HEK293T (cell line): ENCODE data around the gene PRMT7.

Source experiments
- CTCF ChIA-PET: fragments of 350-600 bp; formaldehyde crosslinking; extraction: SDS; loops from one replicate; lab custom pipeline; 2021; ENCODE audit warnings: antibody characterized with exemption, inconsistent platforms; lab: Yijun Ruan, JAX
- POLR2A ChIA-PET: fragments of 350-600 bp; formaldehyde crosslinking; extraction: SDS; loops from one replicate; lab custom pipeline; 2020; ENCODE audit warnings: antibody characterized with exemption, inconsistent platforms; lab: Yijun Ruan, JAX
- DNase-seq: peaks from one replicate; pipeline ENCODE4 v3.0.0; 2012; ENCODE audit warnings: mixed read lengths; ENCODE audit errors: extremely low spot score
- ARNT ChIP-seq: fragments of 450-650 bp; IDR thresholded peaks from 2 replicates; pipeline ENCODE4 v1.6.1; 2017; ENCODE audit warnings: mild to moderate bottlenecking
- BHLHE40 ChIP-seq: fragments of 450-650 bp; IDR thresholded peaks from 2 replicates; pipeline ENCODE4 v1.6.1; 2016; ENCODE audit warnings: mild to moderate bottlenecking, moderate library complexity, borderline replicate concordance
- CTBP1 ChIP-seq: fragments of 450-650 bp; IDR thresholded peaks from 2 replicates; pipeline ENCODE4 v1.6.1; 2016; ENCODE audit warnings: borderline replicate concordance
- ELF4 ChIP-seq: fragments of 450-650 bp; IDR thresholded peaks from 2 replicates; pipeline ENCODE4 v1.6.1; 2017; ENCODE audit warnings: antibody characterized with exemption
- FOXA1 ChIP-seq: fragments of 450-650 bp; IDR thresholded peaks from 2 replicates; pipeline ENCODE4 v1.6.1; 2016; ENCODE audit warnings: mild to moderate bottlenecking
- FOXK2 ChIP-seq: fragments of 450-650 bp; IDR thresholded peaks from 2 replicates; pipeline ENCODE4 v1.6.1; 2016; ENCODE audit warnings: mild to moderate bottlenecking
- FOXM1 ChIP-seq: fragments of 450-650 bp; IDR thresholded peaks from 2 replicates; pipeline ENCODE4 v1.6.1; 2017; ENCODE audit warnings: mild to moderate bottlenecking, borderline replicate concordance
- HDGF ChIP-seq: fragments of 450-650 bp; IDR thresholded peaks from 2 replicates; pipeline ENCODE4 v1.6.1; 2017; ENCODE audit warnings: antibody characterized with exemption, borderline replicate concordance
- L3MBTL2 ChIP-seq: fragments of 450-650 bp; conservative IDR thresholded peaks from 2 replicates; pipeline ENCODE4 v1.6.1; 2016; ENCODE audit warnings: mild to moderate bottlenecking
- LEF1 ChIP-seq: fragments of 450-650 bp; IDR thresholded peaks from 2 replicates; pipeline ENCODE4 v1.6.1; 2017; ENCODE audit warnings: mild to moderate bottlenecking, borderline replicate concordance
- NFRKB ChIP-seq: fragments of 450-650 bp; IDR thresholded peaks from 2 replicates; pipeline ENCODE4 v1.6.1; 2016; ENCODE audit warnings: mild to moderate bottlenecking, moderate library complexity
- SP1 ChIP-seq: fragments of 450-650 bp; IDR thresholded peaks from 2 replicates; pipeline ENCODE4 v1.6.1; 2017
- SUZ12 ChIP-seq: fragments of 450-650 bp; IDR thresholded peaks from 2 replicates; pipeline ENCODE4 v1.6.1; 2016; ENCODE audit warnings: mild to moderate bottlenecking
- TARDBP ChIP-seq: fragments of 450-650 bp; IDR thresholded peaks from 2 replicates; pipeline ENCODE4 v1.6.1; 2016
- ZNF384 ChIP-seq: fragments of 450-650 bp; IDR thresholded peaks from 2 replicates; pipeline ENCODE4 v1.6.1; 2016
- TF ChIP-seq, protein P1 (sequence below): fragments of 450-650 bp; IDR thresholded peaks from 2 replicates; pipeline ENCODE4 v1.6.1; 2016

The PRMT7 gene

DNA sequence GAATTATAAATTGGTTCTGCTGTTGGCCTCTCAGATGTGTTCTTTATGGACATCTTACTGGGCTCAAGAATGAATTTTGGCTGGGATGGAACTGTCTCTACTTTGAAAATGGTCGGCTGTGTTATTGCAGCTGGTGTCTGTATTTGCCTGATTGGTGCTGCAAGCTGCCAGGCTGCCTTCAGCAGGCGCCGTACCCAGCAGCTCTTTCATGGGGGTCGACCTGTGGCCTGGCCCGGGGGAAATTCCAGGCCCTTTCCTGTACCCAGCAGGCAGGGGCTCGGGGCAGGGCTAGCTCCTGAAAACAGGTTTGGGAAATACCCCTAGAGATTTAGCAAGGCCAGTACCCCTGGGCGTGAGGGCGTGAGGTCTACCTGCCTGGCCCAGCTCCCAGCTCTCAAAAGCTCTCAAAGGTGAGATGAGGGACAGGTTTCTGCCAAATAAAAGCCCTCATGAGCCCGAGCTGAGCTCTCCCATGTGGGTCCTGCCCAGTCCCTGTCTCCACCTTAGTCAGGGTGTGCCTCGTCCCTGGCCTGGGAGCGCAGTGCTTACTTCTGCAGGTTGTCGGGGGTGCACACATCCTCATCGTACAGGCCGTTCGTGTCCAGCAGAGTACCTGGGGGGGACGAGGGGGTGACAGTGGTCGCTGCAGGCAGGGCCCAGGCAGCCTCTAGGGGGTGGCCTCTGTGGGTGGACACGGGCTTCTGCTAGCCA, 52.3 kb downstream of the PRMT7 start:
- POLR2A ChIA-PET = interaction anchor here (0.8 kb wide), 1 partner anchor 126 kb away, joined by 3 read pairs; no protein-coding TSS in a partner anchor
- CTCF ChIA-PET = interaction anchor here (0.5 to 0.6 kb wide), 2 partner anchors 52 to 148 kb away, joined by 3 read pairs; partner anchors contain the start of genes PRMT7 and SLC7A6OS
- DNase-seq = no peak
- no peak for TF ChIP-seq FOXK2
- no peak for TF ChIP-seq ELF4
- TF ChIP-seq SUZ12 = no peak
- TF ChIP-seq BHLHE40 = no peak
- no peak for TF ChIP-seq SP1
- TF ChIP-seq CTBP1 = no peak
- TF ChIP-seq, protein P1, sequence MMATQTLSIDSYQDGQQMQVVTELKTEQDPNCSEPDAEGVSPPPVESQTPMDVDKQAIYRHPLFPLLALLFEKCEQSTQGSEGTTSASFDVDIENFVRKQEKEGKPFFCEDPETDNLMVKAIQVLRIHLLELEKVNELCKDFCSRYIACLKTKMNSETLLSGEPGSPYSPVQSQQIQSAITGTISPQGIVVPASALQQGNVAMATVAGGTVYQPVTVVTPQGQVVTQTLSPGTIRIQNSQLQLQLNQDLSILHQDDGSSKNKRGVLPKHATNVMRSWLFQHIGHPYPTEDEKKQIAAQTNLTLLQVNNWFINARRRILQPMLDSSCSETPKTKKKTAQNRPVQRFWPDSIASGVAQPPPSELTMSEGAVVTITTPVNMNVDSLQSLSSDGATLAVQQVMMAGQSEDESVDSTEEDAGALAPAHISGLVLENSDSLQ = no peak
- TF ChIP-seq FOXM1 = no peak
- no peak for TF ChIP-seq NFRKB
- no peak for TF ChIP-seq ZNF384
- TF ChIP-seq L3MBTL2 = no peak
- no peak for TF ChIP-seq TARDBP
- TF ChIP-seq FOXA1 = no peak
- TF ChIP-seq HDGF = no peak
- TF ChIP-seq LEF1 = no peak
- no peak for TF ChIP-seq ARNT

DNA sequence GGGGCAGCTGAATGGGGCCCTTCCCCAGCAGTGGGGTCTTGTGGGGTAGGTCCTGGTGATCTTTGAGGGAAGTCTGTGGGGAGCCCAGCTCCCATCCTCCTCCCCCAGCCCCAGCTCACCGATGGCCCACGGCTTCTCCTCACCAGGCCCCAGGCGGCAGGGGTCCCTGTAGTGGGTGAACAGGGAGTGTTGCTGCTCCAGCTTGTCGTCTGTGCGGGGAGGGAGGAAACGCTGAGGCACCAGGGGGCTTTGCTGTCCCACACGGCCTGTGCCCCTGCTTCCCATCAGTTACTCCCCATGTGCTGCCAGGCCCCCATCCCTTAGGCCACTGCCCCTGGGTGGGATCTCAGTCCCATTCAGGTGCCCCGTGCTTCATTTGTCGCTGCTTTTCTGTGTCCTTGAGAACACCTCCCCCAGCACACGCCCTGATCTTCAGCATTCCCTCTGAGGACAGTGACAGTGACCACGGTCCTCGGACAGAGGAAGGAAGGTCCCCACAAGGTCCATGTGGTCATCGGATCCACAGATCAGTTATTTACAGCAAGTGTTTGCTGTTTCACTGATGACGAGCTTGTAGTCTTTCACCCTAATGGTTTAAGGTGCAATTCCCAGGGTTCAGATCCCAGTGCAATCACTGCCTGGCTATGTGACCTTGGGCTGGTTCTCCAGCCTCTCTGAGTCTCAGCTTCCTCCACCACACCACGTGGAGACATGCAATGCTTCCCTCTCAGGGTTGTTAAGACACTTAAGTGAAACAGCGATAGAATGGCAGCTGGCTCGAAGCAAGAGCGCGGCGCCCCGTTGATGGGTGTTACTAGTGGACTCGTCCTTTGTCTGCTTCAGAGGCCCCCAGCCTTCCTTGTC, 53.1 kb downstream of the PRMT7 start:
- DNase-seq = no peak
- no peak for TF ChIP-seq HDGF
- TF ChIP-seq ZNF384 = no peak
- TF ChIP-seq FOXK2 = no peak
- TF ChIP-seq, protein P1 = no peak
- no peak for TF ChIP-seq BHLHE40
- no peak for TF ChIP-seq FOXA1
- no peak for TF ChIP-seq SUZ12
- no peak for TF ChIP-seq LEF1
- TF ChIP-seq FOXM1 = no peak
- no peak for TF ChIP-seq L3MBTL2
- no peak for TF ChIP-seq SP1
- no peak for TF ChIP-seq NFRKB
- no peak for TF ChIP-seq ARNT
- TF ChIP-seq TARDBP = no peak
- TF ChIP-seq CTBP1 = no peak
- no peak for TF ChIP-seq ELF4
- ChIA-PET POLR2A (no interaction called here), CTCF (interaction anchor here (0.5 to 1.6 kb wide), 2 partner anchors 8 to 53 kb away, joined by 3 to 7 read pairs; partner anchors contain the start of genes PRMT7 and SLC7A6OS)

DNA sequence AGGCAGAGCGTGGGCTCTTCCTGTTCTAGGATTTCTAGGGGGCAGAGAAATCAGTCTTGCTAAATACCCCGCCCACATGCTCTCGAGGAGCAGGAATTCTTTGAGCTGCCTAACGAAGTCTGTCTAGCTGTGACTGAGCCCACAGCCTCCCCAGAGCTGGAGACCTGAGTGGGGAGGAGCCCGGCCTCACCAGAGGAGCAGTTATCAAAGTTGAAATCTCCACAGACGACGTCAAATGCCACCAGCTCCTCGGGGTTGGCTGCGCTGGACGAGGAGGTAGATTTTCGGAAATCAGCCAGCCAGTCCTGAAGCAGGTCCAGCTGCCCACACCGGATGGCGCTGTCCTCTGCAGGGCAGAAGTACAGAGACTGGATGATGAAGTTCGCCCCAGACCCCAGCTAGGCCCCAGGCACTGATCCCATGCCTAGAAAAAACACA, 53.8 kb downstream of the PRMT7 start:
- CTCF ChIA-PET = interaction anchor here (0.7 to 1.6 kb wide), 2 partner anchors 9 to 108 kb away, joined by 3 to 7 read pairs; no protein-coding TSS in a partner anchor

DNA sequence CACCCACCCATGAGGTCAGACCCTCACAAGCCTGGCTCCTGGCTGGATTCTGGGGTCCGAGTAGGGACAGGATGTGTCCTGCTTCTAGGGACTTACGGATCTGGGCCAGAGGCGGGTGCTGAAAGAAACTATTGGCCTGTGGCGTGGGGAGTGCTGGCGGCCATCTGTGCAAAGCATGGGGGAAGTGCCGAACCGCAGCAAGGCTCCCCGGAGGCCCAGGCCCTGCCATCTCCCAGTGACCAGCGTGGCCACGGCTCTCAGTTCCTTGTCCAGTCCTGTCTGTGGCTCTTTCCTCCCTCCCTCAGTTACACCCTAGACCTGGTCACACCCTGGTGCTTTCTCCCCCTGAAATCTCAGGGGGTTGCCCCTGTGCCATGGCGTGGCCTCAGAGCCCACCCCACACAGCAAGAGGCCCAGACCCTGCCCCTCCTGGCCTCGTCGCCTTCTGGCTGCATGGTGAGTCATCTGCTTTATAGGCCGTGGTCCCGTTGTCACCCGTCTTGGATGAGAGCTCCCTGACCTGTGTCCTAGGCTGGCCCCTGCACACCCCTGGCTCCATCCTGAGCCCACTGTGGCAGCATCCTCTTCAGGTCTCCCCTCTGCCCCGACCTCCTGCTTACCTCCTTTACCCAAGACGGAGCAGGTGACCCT, 54.5 kb downstream of the PRMT7 start:
- no peak for DNase-seq
- ChIA-PET POLR2A (no interaction called here), CTCF (interaction anchor here (0.7 to 1.6 kb wide), 2 partner anchors 10 to 109 kb away, joined by 3 to 7 read pairs; no protein-coding TSS in a partner anchor)
- TF ChIP-seq TARDBP (no peak), L3MBTL2 (no peak), HDGF (no peak), ELF4 (no peak), CTBP1 (no peak), FOXM1 (no peak)
- TF ChIP-seq, protein P1 = no peak

More for the DNA sequence above, 53.8 kb downstream of the PRMT7 start:
- POLR2A ChIA-PET = no interaction called here
- DNase-seq = no peak
- TF ChIP-seq ELF4 (no peak), LEF1 (no peak), L3MBTL2 (no peak), CTBP1 (no peak), BHLHE40 (no peak), FOXA1 (no peak), SP1 (no peak), FOXM1 (no peak)
- TF ChIP-seq, protein P1 = no peak

DNA sequence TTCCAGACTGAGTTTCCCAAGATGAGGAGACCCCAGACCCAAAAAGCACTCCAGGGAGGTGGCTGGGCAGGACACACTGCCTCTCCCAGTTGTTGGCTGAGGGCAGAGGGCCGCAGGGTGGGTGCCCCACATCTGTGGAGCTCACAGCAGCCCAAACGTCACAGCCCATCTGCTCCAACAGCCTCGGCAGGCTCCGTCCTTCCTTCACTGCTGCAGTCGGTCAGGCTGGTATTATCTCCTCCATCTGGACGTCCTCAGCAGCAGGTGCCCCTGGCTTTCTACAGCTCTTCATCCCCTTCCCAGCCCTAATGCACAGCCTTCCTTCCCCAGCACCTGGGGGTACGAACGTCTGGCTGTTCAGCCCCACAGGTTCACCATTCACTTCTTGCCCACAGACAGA, 55.2 kb downstream of the PRMT7 start:
- POLR2A ChIA-PET = no interaction called here
- TF ChIP-seq TARDBP (no peak), CTBP1 (no peak), FOXK2 (no peak), ZNF384 (no peak), SP1 (no peak), ARNT (no peak), FOXM1 (no peak), NFRKB (no peak), LEF1 (no peak), SUZ12 (no peak), HDGF (no peak), ELF4 (no peak), BHLHE40 (no peak)
- CTCF ChIA-PET = interaction anchor here (1.3 kb wide), 1 partner anchor 11 kb away, joined by 3 read pairs; no protein-coding TSS in a partner anchor
- DNase-seq = no peak
